Mucosa of descending colon (tissue), 3 donors: ENCODE results near the gene TTLL9. TPM values are rescaled to one million over a fixed set of nuclear protein-coding genes. Genes with fewer than 3 reads are reported as not detected.
"Not testable (repeated sequence)": the region's sequence is repeated elsewhere in the genome, so short reads cannot be mapped to it uniquely, and the experiment has no call there.

Experiments used
- ATAC-seq: fragments of 200-7000 bp; cut with Tn5 transposase; one replicate; pipeline ENCODE4 v1.9.1; 2020; ENCODE audit warnings: mild to moderate bottlenecking, moderate library complexity
- DNase-seq, 3 donors: peaks; one replicate each; pipeline ENCODE4 v3.0.0-alpha.2; 2020
- H3K36me3 ChIP-seq: fragments of 200-600 bp; one replicate; pipeline ENCODE4 v1.8.0; 2021; ENCODE audit warnings: low read depth, mild to moderate bottlenecking
- H3K4me1 ChIP-seq: fragments of 200-600 bp; one replicate; pipeline ENCODE4 v1.8.0; 2021; ENCODE audit warnings: low read depth, mild to moderate bottlenecking
- H3K4me3 ChIP-seq: fragments of 200-600 bp; one replicate; pipeline ENCODE4 v1.8.0; 2021; ENCODE audit warnings: mild to moderate bottlenecking
- H3K9me3 ChIP-seq: fragments of 200-600 bp; one replicate; pipeline ENCODE4 v1.8.0; 2021; ENCODE audit warnings: mild to moderate bottlenecking
- CTCF ChIP-seq: fragments of 200-600 bp; IDR thresholded peaks from one replicate; pipeline ENCODE4 v1.8.0; 2022; ENCODE audit warnings: antibody characterized with exemption, mild to moderate bottlenecking
- intact Hi-C, 2 donors: fragments of 100-400 bp; cut with DNase I in 1 of 2; cut with micrococcal nuclease in 1 of 2; formaldehyde crosslinking; loops; one replicate each; pipeline versions ENCODE4 v1.11.0 to v1.11.1; 2022; cut with DNase I, micrococcal nuclease
- total RNA-seq, 3 donors: library from RNA; stranded (reverse); fragmentation: NEBNext Ultra II Directional in 2 of 3; extraction: Animal tissue kit (Norgen Biotek cat#: 25700) in 2 of 3; gene quantifications; one replicate each; pipeline versions ENCODE4 v1.2.1 to v1.2.4, GENCODE V29; 2021 to 2023
- donor health status: DM: no; HTN: no; CAD: no; lungs with moderate emphysema.
- donor health status: DM: no; HTN: no; CAD: no.
- donor health status: DM: no; HTN: yes; CAD: no.

Gene TTLL9
- total RNA-seq, 3 donors from 2014 or later = 0.25 TPM; not detected in 2

GRCh38 chr20:31920275-31920855 lies 49.9 kb downstream of the TTLL9 start:
- no peak overlapping the region for H3K4me3 ChIP-seq
- DNase-seq (no peak), ATAC-seq (no peak)
- H3K4me1 ChIP-seq = no peaks in the 10 kb centered on the region
- H3K9me3 ChIP-seq = no peaks in the 10 kb centered on the region
- no peaks in the 10 kb centered on the region for H3K36me3 ChIP-seq
- intact Hi-C loops = no loop called here
- no peak for TF ChIP-seq CTCF

- ATAC-seq, H3K36me3 ChIP-seq, H3K4me3 ChIP-seq, H3K4me1 ChIP-seq, DNase-seq, H3K9me3 ChIP-seq, intact Hi-C loops: not testable (repeated sequence)
Observed at GRCh38 chr20:31921480-31921879, 51.0 kb downstream of the TTLL9 start.

GRCh38 chr20:31922181-31922580 lies 51.7 kb downstream of the TTLL9 start:
- Histone ChIP-seq H3K4me3 (no peak overlapping the region), H3K36me3 (no peaks in the 10 kb centered on the region), H3K4me1 (no peaks in the 10 kb centered on the region), H3K9me3 (no peaks in the 10 kb centered on the region)
- no peak for TF ChIP-seq CTCF
- ATAC-seq (no peak), DNase-seq (no peak)
- intact Hi-C loops = no loop called here

GRCh38 chr20:31922588-31922987 lies 52.2 kb downstream of the TTLL9 start:
- ATAC-seq (no peak), DNase-seq (no peak)
- TF ChIP-seq CTCF = no peak
- Histone ChIP-seq H3K36me3 (no peaks in the 10 kb centered on the region), H3K4me3 (no peak overlapping the region), H3K9me3 (no peaks in the 10 kb centered on the region), H3K4me1 (no peaks in the 10 kb centered on the region)
- intact Hi-C loops = no loop called here

- DNase-seq = no peak
- Histone ChIP-seq H3K9me3 (no peaks in the 10 kb centered on the region), H3K36me3 (no peaks in the 10 kb centered on the region), H3K4me3 (no peak overlapping the region), H3K4me1 (no peaks in the 10 kb centered on the region)
- intact Hi-C loops = no loop called here
- no peak for TF ChIP-seq CTCF
- no peak for ATAC-seq
Observed at GRCh38 chr20:31923388-31924331, 53.2 kb downstream of the TTLL9 start.

- Histone ChIP-seq H3K36me3 (no peaks in the 10 kb centered on the region), H3K4me1 (no peaks in the 10 kb centered on the region), H3K9me3 (no peaks in the 10 kb centered on the region), H3K4me3 (no peak overlapping the region)
- ATAC-seq (no peak), DNase-seq (no peak)
- intact Hi-C loops = no loop called here
- TF ChIP-seq CTCF = no peak
Observed at GRCh38 chr20:31924561-31924960, 54.1 kb downstream of the TTLL9 start.
